Activated T-cell treated with anti-CD3 and anti-CD28 coated beads, Interleukin-2, amount 50 U/mL, for 48 hours (primary cell): ENCODE measurements around the gene OR2T6.
"Not testable (repeated sequence)": the region's sequence is repeated elsewhere in the genome, so short reads cannot be mapped to it uniquely, and the experiment has no call there.

Source experiments
- DNase-seq, 2 experiments: peaks; one replicate each; pipeline ENCODE4 v3.0.0-alpha.2; 2020

The OR2T6 gene

DNA sequence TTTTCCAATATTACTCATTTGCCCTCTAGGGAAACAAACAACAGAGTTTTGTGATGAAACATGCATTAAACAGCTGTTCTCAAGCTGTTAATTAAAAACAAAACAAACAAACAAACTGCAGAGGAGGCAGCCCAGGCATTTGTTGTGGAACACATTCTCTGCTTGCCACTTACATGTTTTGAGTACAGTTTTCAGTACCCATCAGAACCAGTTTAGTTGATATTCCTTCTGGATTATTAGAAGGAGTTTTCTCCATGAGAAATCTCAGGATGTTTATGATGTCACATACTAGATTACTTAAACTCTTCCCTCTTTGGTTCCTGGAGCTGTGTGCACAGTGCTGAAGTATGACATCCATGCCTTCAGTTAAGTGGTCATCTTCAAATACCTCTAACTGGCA is at the start of gene OR2T6:
Gene OR2T6, plus strand, starts transcription at position 301 of the 400 bp plus-strand sequence. CDS start 11,863 bp downstream, outside the sequence.
- DNase-seq, result no peak

GRCh38 chr1:248343451-248343850 is 32.1 kb upstream of the OR2T6 start:
- DNase-seq, result no peak

- no peak for DNase-seq
Measured at GRCh38 chr1:248348475-248348874, 27.1 kb upstream of the OR2T6 start, which contains the start of gene OR14C36. Gene OR14C36, plus strand, starts transcription at chr1:248348775. Its CDS starts 0 bp downstream, at chr1:248348775.

DNA sequence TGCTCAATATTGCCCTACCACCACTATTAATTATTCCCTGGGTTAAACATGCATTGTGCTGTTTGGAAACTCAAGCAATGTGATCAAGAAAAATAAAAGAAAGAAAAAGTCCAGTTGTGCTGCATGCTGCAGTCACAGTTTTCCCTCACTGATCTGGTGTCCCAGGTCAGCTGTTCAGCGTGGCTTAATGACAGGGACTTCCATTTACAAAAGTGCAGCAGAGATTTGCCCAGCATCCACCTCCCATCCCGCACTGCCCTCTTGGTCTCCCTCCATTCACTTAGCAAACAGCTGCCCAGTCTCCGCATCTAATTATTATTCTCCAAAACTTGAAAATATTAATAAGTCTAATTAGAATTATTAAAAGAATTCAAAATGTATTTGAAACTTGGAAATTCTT is 16.1 kb upstream of the OR2T6 start:
- no peak for DNase-seq

DNA sequence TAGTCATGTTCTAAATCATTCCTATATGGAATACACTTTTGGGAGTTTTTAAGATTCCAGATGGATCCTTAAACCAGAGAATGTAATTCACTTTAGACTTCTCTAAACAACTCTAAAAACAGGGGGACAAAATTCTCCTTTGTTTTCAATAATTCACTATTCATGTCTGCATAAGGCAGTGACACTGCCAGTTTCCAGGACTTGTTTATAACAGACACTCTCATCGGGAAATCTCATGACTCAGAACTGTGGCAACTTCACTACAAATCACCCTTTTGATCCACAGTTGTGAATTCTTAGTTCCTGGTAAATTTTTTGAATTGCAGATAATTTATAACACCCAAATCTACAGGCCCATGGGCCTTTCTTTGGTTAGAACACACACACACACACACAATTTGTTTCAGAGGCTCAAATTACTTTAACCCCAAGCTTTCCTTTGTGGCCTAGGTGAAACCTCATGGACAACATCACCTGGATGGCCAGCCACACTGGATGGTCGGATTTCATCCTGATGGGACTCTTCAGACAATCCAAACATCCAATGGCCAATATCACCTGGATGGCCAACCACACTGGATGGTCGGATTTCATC is 14.3 kb upstream of the OR2T6 start, which contains the start of gene OR2T4:
Gene OR2T4, plus strand, starts transcription at position 545 of the 595 bp plus-strand sequence. Its CDS starts 0 bp downstream, at position 545.
- no peak for DNase-seq

DNA sequence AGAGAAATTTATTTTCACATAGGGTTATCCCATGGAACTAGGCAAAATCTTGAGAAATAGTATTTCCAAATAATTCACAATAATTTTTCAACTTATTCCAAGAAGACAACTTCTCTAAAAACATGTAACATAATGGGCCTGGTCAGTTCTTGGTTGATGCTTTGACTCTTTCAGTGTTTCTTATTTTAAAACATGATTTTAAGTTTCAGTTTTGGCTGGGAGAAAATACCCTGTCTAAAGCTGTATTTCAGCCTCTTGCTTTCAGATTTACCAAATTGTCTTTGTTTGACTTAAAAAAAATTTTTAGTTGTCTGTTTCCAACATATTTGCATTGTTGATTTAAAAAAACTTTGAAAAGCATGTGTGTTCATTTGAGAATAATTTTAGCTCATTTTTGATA is 8.9 kb upstream of the OR2T6 start:
- no peak for DNase-seq

DNA sequence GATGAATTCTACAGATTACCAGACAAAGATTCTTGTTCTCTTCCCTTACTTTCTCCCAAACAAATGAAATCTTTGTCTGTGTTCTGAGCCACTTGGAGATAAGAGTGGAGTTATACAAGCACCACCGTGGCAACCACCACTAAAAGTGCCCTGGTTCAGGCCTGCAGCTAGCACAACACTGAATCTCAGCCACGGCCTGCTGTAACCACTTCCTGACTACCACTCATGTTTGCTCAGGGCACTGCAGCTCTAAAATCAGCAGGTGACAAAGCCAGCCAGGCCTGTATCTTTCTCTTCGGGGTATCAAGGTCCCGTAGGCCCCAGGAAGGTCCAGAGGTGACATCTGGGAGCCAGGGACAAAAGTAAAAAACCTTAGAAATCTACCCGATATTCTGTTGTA is 3.2 kb upstream of the OR2T6 start:
- no peak for DNase-seq

DNA sequence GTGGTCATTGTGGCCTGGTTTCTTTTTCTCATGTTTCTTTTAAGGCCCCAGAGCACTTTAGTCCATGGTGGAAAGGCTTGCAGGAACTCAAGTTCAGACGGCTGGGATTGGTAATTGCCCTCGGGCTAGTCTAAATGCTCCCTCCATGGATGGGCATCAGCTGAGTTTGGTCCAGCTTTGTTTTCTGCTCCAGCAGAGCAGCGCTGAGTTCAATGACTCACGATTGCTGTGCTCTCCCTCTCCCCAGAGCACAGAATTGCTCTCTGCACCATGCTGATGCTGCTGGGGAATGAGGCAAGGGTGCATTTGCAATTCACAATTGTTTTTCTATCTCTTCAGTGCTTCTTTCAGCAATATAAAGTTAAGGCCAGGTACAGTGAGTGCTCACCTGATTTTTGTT is 1.8 kb upstream of the OR2T6 start:
- DNase-seq, result no peak

DNA sequence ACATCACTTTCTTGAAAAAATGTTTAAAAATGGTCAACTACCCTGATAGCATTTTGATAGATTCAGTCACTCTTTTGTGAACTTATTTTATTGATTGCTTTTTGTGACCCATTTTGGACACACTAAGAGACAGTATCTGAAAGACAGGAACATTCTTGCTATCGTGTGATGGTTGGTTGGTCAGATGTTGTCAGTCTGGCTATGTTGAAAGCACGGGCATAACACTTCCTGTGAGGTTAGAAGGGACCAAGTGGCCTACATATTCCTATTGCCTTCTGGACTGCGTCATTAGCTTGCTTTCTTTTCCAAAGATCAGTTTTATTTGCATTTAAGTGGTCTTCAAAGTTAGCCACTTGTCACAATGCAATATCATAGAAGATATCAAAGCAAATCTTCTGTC is 1.4 kb downstream of the OR2T6 start:
- no peak for DNase-seq

- DNase-seq, result no peak
Measured at GRCh38 chr1:248380854-248381253, 5.3 kb downstream of the OR2T6 start.

- no peak for DNase-seq
Measured at GRCh38 chr1:248388426-248388825, 12.9 kb downstream of the OR2T6 start.

DNA sequence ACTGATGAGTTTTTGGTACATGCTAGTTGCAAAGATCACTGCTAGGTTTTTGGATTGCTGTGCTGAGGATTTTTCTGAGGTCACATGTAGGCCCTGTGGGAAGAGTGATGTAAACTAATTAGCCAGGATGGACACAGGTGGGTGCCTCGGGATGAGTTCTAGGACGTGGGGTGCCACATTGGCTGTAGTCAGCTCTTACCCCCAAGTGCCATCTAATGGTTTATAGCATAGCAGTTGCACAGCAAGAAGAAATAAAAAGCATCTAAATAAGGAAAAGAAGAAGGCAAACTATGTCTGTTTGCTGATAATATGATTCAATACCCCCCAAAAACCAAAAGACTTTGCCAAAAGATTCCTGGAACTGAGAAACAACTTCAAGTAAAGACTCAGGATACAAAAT is 17.5 kb downstream of the OR2T6 start:
- DNase-seq, result no peak

DNA sequence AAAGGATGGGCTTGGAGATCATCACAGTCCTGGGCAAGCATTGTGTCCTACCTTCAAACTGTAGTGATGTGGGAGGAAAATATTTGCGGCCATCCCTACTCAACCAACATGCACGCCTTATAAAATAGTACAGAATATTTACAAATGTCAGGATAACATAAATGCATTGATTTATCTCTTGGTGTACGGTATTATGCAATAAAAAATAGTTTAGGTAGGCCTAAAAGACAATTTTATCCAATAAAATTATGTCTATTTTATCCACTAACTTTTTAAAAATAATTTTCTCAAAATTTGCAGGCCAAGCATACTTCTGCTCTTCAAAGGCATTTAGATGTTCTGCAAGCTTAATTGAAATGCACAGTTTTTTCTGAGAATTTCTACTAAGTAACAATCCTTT is 27.2 kb downstream of the OR2T6 start, which contains the start of gene OR2T1:
Gene OR2T1, plus strand, starts transcription at position 301 of the 400 bp plus-strand sequence. CDS start 3,100 bp downstream, outside the sequence.
- no peak for DNase-seq

DNA sequence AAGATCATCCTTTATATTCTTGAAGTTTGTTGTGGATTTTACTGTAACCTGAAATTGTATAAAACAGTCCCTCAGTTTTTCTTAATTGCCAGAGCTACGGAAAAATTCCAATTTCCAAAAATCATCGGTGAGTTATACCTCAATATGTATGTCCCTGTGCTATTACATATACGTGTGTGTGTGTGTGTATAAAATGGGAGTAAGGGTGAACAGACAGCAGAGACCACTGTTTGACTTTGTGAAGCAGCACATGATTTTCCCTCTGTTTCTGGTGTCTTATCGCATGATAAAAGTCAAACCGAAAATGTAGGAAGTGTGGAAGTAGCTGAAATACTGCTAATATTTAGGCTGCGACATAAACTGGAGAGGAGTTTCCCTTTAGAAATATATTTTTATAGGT is 28.5 kb downstream of the OR2T6 start:
- DNase-seq, result no peak

DNA sequence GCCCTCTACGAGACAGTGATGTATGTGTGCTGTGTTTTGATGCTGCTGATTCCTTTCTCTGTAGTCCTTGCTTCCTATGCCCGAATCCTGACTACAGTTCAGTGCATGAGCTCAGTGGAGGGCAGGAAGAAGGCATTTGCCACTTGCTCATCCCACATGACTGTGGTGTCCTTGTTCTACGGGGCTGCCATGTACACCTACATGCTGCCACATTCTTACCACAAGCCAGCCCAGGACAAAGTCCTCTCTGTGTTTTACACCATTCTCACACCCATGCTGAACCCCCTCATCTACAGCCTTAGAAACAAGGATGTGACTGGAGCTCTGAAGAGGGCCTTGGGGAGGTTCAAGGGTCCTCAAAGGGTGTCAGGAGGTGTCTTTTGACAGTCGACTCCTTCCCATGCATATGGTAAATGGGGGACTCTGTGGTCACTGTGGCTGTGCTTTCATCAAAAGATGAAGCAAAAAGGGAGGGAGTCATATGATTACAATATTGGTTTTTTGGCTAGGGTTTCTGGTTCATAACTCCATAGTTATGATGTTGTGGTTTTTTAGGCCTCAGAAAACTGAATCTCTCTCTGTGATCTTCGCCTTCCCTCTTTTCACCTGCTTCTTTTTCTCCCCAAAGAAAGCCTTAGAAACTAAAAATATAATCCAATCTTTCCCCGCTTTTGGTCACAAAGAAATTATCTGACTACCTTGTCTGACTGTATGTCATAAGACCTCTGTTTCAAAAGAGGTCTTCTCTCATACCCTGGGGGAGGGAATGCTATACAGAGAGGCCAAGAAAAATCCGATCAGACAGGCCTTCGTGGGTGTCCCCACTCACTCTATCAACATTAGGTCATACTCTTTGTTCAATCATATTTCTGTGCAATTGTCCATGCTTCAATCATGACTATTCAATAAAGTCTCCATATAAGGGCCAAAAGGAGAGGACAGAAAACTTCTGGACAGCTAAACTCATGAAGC is 31.5 kb downstream of the OR2T6 start:
- no peak for DNase-seq

DNA sequence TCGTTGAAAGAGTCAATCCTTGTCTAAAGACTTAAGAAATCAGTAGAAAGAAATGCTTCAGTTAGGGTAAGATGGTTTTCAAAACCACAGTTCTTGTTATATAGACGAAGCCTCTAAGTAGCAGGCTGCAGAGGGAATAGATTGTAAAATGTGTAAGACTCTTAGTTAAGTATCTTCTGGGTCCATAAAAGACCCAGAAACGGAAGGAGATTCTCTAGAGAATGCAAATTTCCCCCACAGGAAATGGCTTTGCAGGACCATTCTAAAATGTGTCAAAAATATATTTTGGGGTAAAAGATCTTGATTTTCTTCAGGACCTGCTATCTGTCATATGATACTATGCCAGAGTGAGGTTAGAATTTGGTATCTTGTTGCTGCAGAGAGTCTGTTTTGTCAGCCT is 40.7 kb downstream of the OR2T6 start:
- no peak for DNase-seq

GRCh38 chr1:248417854-248418253 is 42.3 kb downstream of the OR2T6 start:
- DNase-seq, result no peak

- DNase-seq, result no peak
Measured at GRCh38 chr1:248421384-248421783, 45.8 kb downstream of the OR2T6 start.

DNA sequence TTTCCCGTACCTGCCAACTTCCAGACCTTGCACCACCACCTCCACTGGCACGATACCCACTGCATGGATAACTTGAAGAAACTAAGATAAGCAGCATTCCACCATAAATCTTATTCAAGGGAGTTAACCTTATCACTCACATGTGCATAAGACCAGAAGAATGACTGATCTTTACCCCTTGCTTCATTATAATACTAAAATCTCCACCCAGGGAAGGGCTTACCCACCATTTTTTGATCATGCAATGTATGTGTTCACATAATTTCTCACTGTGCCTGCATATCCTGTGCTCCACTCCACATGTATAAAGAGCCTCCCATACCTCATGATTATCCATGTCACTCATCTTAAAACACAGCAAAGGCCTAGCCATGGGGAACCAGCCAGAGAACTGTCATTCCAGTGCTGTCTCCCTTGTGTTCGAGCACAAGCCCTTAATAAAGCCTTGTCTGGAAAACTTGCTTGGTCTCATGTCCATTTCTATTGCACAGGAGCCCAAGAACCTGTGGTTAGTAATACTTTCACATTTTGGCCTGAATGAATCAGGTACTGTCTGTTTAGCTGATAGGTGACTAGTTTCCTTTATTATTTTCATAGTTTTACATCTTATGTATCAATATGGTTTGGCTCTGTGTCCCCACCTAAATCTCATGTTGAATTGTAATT is 52.1 kb downstream of the OR2T6 start:
- not testable (repeated sequence) for DNase-seq

DNA sequence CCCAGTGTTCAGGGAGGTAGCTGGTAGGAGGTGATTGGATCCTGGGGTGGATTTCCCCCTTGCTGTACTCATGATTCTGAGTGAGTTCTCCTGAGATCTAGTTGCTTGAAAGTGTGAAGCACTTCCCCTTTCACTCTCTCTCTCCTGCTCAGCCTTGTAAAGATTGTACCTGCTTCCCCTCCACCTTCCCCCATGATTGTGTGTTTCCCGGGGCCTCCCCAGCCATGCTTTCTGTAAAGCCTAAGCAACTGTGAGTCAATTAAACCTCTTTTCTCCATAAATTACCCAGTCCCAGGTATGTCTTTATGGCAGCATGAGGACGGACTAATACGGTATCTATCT is 52.6 kb downstream of the OR2T6 start:
- DNase-seq, result not testable (repeated sequence)

- not testable (repeated sequence) for DNase-seq
Measured at GRCh38 chr1:248431683-248432082, 56.1 kb downstream of the OR2T6 start.

DNA sequence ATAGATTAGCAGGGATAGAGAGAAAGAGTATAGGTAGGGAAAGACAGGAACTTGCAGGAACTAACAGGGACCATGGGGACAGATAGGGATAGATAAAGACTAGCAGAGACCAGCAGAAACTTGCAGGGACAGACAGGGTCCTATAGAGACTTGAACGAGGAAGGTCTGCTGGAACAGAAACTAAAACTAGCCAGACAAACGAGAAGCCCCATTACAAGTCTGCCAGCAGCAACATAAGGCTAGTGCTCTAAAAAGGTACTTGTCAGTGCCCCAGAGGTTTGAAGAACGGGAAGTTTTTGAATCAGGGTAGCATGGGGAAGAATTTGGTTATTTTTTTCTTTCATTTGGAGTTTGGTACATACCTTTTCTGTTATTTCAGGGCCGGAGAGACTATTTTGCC is 56.7 kb downstream of the OR2T6 start:
- DNase-seq, result not testable (repeated sequence)

DNA sequence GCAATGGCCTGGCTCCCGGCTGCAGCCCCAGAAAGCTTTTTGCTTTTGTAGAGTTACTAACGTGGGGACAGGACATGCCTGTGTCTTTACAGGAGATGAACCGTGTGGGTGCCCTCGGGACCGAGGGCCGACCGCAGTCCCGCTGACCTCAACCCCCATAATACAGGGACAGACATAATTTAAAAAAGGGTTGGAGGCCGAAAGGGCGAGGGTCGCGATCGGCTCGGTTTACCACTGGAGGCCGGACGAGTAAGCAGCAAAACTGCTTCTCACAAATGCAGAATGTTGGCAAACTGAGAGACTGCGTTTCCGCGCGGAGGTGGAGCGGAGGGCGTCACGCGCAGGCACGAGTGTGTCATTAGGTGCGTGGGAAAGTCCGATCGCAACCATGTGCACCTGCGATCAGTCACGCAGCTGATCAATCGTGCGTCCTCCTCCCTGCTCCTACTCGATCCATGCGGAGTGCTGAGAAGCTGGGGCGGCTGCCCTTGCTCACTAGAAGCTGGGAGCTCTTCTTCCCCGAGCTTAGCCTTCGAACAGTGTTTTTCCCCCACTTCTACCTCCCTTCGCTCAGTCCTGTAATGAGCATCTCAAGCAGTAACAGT is 58.4 kb downstream of the OR2T6 start:
- not testable (repeated sequence) for DNase-seq
